K562 (cell line): ENCODE data around the gene ZBP1. TPM values are rescaled to one million over a fixed set of nuclear protein-coding genes. Genes with fewer than 3 reads are reported as not detected.

ENCODE experiments used
- ATAC-seq: fragments of 200-7000 bp; cut with Tn5 transposase; 3 replicates; pipeline ENCODE4 v1.9.1; 2020; ENCODE audit warnings: moderate library complexity
- BruUV-seq: library from RNA; stranded (reverse); fragments of 400-500 nt; replicated peaks from 2 replicates; lab custom pipeline; 2021; lab: Mats Ljungman, UMichigan
- CTCF ChIA-PET: fragments of 300-600 bp; formaldehyde crosslinking; extraction: SDS; loops from one replicate; lab custom pipeline; 2021; ENCODE audit warnings: low intra/inter-chr PET ratio; lab: Yijun Ruan, JAX
- POLR2A ChIA-PET: fragments of 300-600, 350-650 bp; sonication (Branson Sonifier 250); formaldehyde crosslinking; extraction: SDS; loops from one replicate; lab custom pipeline; 2021; ENCODE audit warnings: antibody characterized with exemption, inconsistent platforms; lab: Yijun Ruan, JAX
- DNase-seq, 4 experiments: peaks; one replicate each; pipeline versions ENCODE4 v3.0.0 to v3.0.0-alpha.2; 2011 to 2018; ENCODE audit warnings: low spot score in 3 of 4, mixed read lengths in 3 of 4; ENCODE audit errors: extremely low read depth in 1 of 4
- FAIRE-seq: peaks from 2 replicates; lab custom pipeline; 2011; peaks lifted over from hg19 to GRCh38; lab: Jason Lieb, UNC
- H2AFZ ChIP-seq: 2 replicates; pipeline ENCODE4 v1.6.0; 2011; ENCODE audit warnings: low read depth, low read length, control low read depth, inconsistent platforms
- H3K27ac ChIP-seq: fragments of 200-600 bp; 3 replicates; pipeline ENCODE4 v1.8.0; 2011; ENCODE audit warnings: low read depth, mild to moderate bottlenecking, control low read depth, inconsistent platforms, low read length, moderate library complexity, mixed read lengths; ENCODE audit errors: extremely low read depth
- H3K27me3 ChIP-seq, 2 experiments: fragments of 300-600 bp in 1 of 2; 2 replicates in 1 of 2; 3 replicates in 1 of 2; pipeline versions ENCODE4 v1.6.0 to v1.8.0; 2011; ENCODE audit warnings: inconsistent platforms in 2 of 2, low read length in 2 of 2, mild to moderate bottlenecking in 1 of 2, mixed read lengths in 1 of 2, moderate library complexity in 1 of 2; ENCODE audit not compliant: control insufficient read depth in 2 of 2, insufficient read depth in 2 of 2
- H3K36me3 ChIP-seq: fragments of 300-600 bp; 3 replicates; pipeline ENCODE4 v1.8.0; 2011; ENCODE audit warnings: mild to moderate bottlenecking, low read length, inconsistent platforms; ENCODE audit not compliant: control insufficient read depth, insufficient read depth
- H3K4me1 ChIP-seq, 2 experiments: fragments of 200-600 bp in 1 of 2; replicated peaks in 1 of 2; 2 replicates in 1 of 2; 3 replicates in 1 of 2; pipeline versions ENCODE4 v1.5.1 to v1.8.0; 2011; ENCODE audit warnings: inconsistent platforms in 2 of 2, low read length in 2 of 2, mild to moderate bottlenecking in 1 of 2, mixed read lengths in 1 of 2, moderate library complexity in 1 of 2; ENCODE audit not compliant: control insufficient read depth in 2 of 2, insufficient read depth in 2 of 2
- H3K4me2 ChIP-seq: 2 replicates; pipeline ENCODE4 v1.6.1; 2011; ENCODE audit warnings: low read length, control low read depth, inconsistent platforms, mixed read lengths; ENCODE audit not compliant: insufficient read depth
- H3K4me3 ChIP-seq: fragments of 200-600 bp; sonication (generic), shearing (Covaris generic); 2 replicates; pipeline ENCODE4 v1.5.1; 2016; ENCODE audit warnings: control low read depth, inconsistent platforms
- H3K79me2 ChIP-seq: fragments of 200-600 bp; 3 replicates; pipeline ENCODE4 v1.8.0; 2011; ENCODE audit warnings: low read length, inconsistent platforms; ENCODE audit not compliant: control insufficient read depth, insufficient read depth
- H3K9ac ChIP-seq, 2 experiments: 2 replicates each; pipeline versions ENCODE4 v1.6.0 to v1.6.1; 2011; ENCODE audit warnings: low read depth in 2 of 2, low read length in 2 of 2, control low read depth in 1 of 2, inconsistent platforms in 1 of 2, mild to moderate bottlenecking in 1 of 2, mixed read lengths in 1 of 2; ENCODE audit not compliant: insufficient read depth in 1 of 2
- H3K9me1 ChIP-seq: one replicate; pipeline ENCODE4 v1.6.0; 2011; ENCODE audit warnings: inconsistent platforms, mild to moderate bottlenecking, low read length, moderate library complexity; ENCODE audit not compliant: control insufficient read depth, insufficient read depth
- H3K9me3 ChIP-seq: replicated peaks from 2 replicates; pipeline ENCODE4 v1.5.1; 2011; ENCODE audit warnings: low read depth, low read length, inconsistent platforms; ENCODE audit not compliant: control insufficient read depth, insufficient read depth
- H4K20me1 ChIP-seq: replicated peaks from 2 replicates; pipeline ENCODE4 v1.6.1; 2011; ENCODE audit warnings: low read length, inconsistent platforms, mixed read lengths; ENCODE audit not compliant: control insufficient read depth, insufficient read depth
- CBFB ChIP-seq: sonication (generic); formaldehyde crosslinking; IDR thresholded peaks from 2 replicates; pipeline ENCODE4 v1.4.0; 2020; ENCODE audit warnings: mild to moderate bottlenecking, missing genetic modification reagents
- CHD2 ChIP-seq: IDR thresholded peaks from 2 replicates; pipeline ENCODE4 v1.6.1; 2011; ENCODE audit warnings: low read depth, low read length
- CREB1 ChIP-seq, 2 experiments: sonication (generic) in 1 of 2; formaldehyde crosslinking in 1 of 2; IDR thresholded peaks; 2 replicates each; pipeline versions ENCODE4 v1.6.1 to v1.8.0; 2012 to 2022; ENCODE audit warnings: inconsistent platforms in 1 of 2, mild to moderate bottlenecking in 1 of 2, missing genetic modification reagents in 1 of 2, moderate library complexity in 1 of 2
- CREBBP ChIP-seq: IDR thresholded peaks from one replicate; pipeline ENCODE4 v1.6.1; 2012; ENCODE audit warnings: low read depth, mild to moderate bottlenecking, control low read depth, inconsistent platforms, low read length
- DPF2 ChIP-seq: fragments of 450-650 bp; IDR thresholded peaks from 2 replicates; pipeline ENCODE4 v1.6.1; 2016
- ESRRB ChIP-seq: fragments of 250-450 bp; sonication (Bioruptor Pico); IDR thresholded peaks from 2 replicates; pipeline ENCODE4 v1.5.0; 2020; ENCODE audit warnings: mild to moderate bottlenecking, moderate library complexity, borderline replicate concordance
- HMG20A ChIP-seq: fragments of 450-650 bp; formaldehyde crosslinking; conservative IDR thresholded peaks from 2 replicates; pipeline ENCODE4 v1.4.0; 2020; ENCODE audit warnings: mild to moderate bottlenecking, mixed read lengths
- HMGN3 ChIP-seq: IDR thresholded peaks from 2 replicates; pipeline ENCODE4 v1.6.1; 2011; ENCODE audit warnings: borderline replicate concordance, low read depth, mild to moderate bottlenecking, mixed read lengths, low read length; ENCODE audit not compliant: insufficient read length; ENCODE audit errors: extremely low read depth
- LARP7 ChIP-seq: fragments of 450-650 bp; IDR thresholded peaks from 2 replicates; pipeline ENCODE4 v1.6.1; 2016
- LCOR ChIP-seq: sonication (generic); formaldehyde crosslinking; IDR thresholded peaks from 2 replicates; pipeline ENCODE4 v1.8.0; 2022; ENCODE audit warnings: mild to moderate bottlenecking, missing genetic modification reagents
- MTA2 ChIP-seq: fragments of 450-650 bp; IDR thresholded peaks from 2 replicates; pipeline ENCODE4 v1.6.1; 2016; ENCODE audit warnings: low read depth
- PHF20 ChIP-seq: fragments of 450-650 bp; IDR thresholded peaks from 2 replicates; pipeline ENCODE4 v1.6.1; 2018; ENCODE audit not compliant: partially characterized antibody
- RBM14 ChIP-seq: fragments of 200-400 bp; formaldehyde crosslinking; IDR thresholded peaks from 2 replicates; pipeline ENCODE4 v1.6.1; 2018; ENCODE audit warnings: low read depth, mild to moderate bottlenecking, low read length, moderate library complexity, borderline replicate concordance; ENCODE audit not compliant: insufficient read depth
- SMARCC2 ChIP-seq: fragments of 450-650 bp; IDR thresholded peaks from 2 replicates; pipeline ENCODE4 v1.6.1; 2017; ENCODE audit warnings: antibody characterized with exemption, moderate library complexity, mild to moderate bottlenecking, low read depth
- TGIF2 ChIP-seq: sonication (generic); formaldehyde crosslinking; IDR thresholded peaks from 2 replicates; pipeline ENCODE4 v1.8.1; 2022; ENCODE audit warnings: mild to moderate bottlenecking, missing genetic modification reagents, moderate library complexity
- ZBTB17 ChIP-seq: fragments of 450-650 bp; formaldehyde crosslinking; IDR thresholded peaks from 2 replicates; pipeline ENCODE4 v1.4.0; 2020; ENCODE audit warnings: mild to moderate bottlenecking
- ZFPM2 ChIP-seq: fragments of 250-450 bp; sonication (Bioruptor Pico); IDR thresholded peaks from 2 replicates; pipeline ENCODE4 v1.5.1; 2022; ENCODE audit warnings: mild to moderate bottlenecking
- ZNF740 ChIP-seq, 3 experiments: fragments of 200-800 bp in 1 of 3; sonication (Bioruptor generic) in 1 of 3; sonication (generic) in 1 of 3; formaldehyde crosslinking in 1 of 3; IDR thresholded peaks; 2 replicates each; pipeline versions ENCODE4 v1.6.1 to v1.8.0; 2016 to 2022; ENCODE audit warnings: mild to moderate bottlenecking in 2 of 3, missing compliant biosample characterization in 2 of 3, missing genetic modification characterization in 2 of 3, missing genetic modification reagents in 1 of 3
- WGBS: fragments of 100-300 bp; shearing (Covaris generic); methylation state at CpG from one replicate; pipeline ENCODE4 v1.1.6; 2016; ENCODE audit warnings: low coverage, mixed read lengths; ENCODE audit not compliant: insufficient coverage; ENCODE audit errors: missing lambda C conversion rate; 5-methylcytosine and 5-hydroxymethylcytosine counted together
- in situ Hi-C: fragments of 300-500 bp; cut with MboI; formaldehyde crosslinking; loops from 4 replicates; pipeline ENCODE4 v1.15.0; 2018; ENCODE audit warnings: inconsistent platforms, mixed read lengths
- intact Hi-C: fragments of 100-400 bp; cut with micrococcal nuclease; formaldehyde crosslinking; loops from 2 replicates; pipeline ENCODE4 v1.14.2; 2022
- polyA plus RNA-seq, 8 experiments: library from polyadenylated mRNA; depleted of rRNA in 4 of 8; stranded (reverse) in 5 of 8; unstranded in 3 of 8; fragments of >200 nt; fragmentation: Nextera tagmentation in 2 of 8; fragmentation: Illumina TruSeq in 1 of 8; extraction: Ambion mirVana in 2 of 8; extraction: Trizol in 1 of 8; gene quantifications; 2 replicates each; pipeline versions ENCODE4 v1.2.1 to v1.2.3, GENCODE V29; 2011 to 2014; ENCODE audit warnings: inconsistent platforms in 1 of 8, missing spikeins in 1 of 8
- total RNA-seq, 7 experiments: library from RNA; depleted of rRNA in 6 of 7; stranded (reverse); fragments of >200 nt in 6 of 7; fragmentation: Illumina TruSeq in 2 of 7; extraction: Trizol in 2 of 7; gene quantifications; 2 replicates each; pipeline versions ENCODE4 v1.2.1 to v1.2.3, GENCODE V29; 2011 to 2021; ENCODE audit warnings: low replicate concordance in 1 of 7
- TF ChIP-seq, protein P1 (sequence below): sonication (generic); formaldehyde crosslinking; IDR thresholded peaks from 2 replicates; pipeline ENCODE4 v1.8.0; 2022; ENCODE audit warnings: missing genetic modification reagents, mild to moderate bottlenecking, borderline replicate concordance

Gene ZBP1
- total and polyA plus RNA-seq, 9 of the 15 experiments (the other 6 are each of a cell fraction or from before 2014, with no cell fraction given): not detected

DNA sequence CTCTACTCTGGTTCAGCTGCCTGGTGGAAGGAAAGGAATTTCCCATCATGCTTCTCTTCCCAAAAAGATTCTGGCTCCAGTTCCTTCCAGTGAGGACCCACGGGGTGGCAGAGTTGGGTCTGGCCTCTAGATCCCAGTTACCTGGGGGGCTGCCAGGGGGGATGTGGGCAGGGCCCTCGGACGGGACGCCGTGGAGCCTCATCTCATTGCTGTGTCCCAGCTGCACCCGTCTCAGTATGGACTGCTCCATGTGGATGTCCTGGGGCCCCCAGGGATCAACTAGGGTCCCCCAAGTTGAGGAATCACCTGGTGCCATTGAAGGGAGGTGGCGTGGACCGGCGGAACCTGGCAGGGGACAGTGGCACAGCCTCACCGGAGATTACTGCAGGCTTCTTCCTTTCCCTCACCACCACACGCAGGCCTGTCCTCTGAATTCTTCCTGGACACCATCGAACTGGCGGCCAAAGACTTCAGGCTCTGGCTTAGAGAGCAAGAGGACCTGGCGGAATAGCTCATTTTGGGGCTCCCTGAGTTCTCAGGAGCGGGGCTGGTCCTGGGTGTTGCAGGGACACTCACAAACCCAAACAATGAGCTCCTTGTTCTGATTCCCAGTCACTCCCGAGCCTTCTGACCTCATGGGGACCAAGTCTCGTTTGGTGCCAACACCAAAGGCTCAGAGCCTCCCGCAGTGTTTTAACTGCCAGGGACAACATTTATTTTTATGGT, 8.5 kb downstream of the ZBP1 start:
- Histone ChIP-seq H3K4me1 (peaks cover 0 to 3% of the 10 kb centered on the region in 2 experiments; a peak in 1 of 5 replicates), H3K9me1 (no peaks in the 10 kb centered on the region), H3K4me2 (no peak overlapping the region), H3K9me3 (no peaks in the 10 kb centered on the region), H4K20me1 (peaks cover 8% of the 10 kb centered on the region; the same call in 1 of the 2 replicates), H3K79me2 (no peaks in the 10 kb centered on the region), H3K36me3 (no peaks in the 10 kb centered on the region), H3K9ac (no peak overlapping the region), H3K27ac (no peak overlapping the region), H3K4me3 (no peak overlapping the region), H3K27me3 (peaks cover 16 to 63% of the 10 kb centered on the region in 2 experiments; a peak in 4 of 5 replicates), H2AFZ (no peak overlapping the region)
- BruUV-seq: no TSS peak
- ATAC-seq: no peak; the same call in 2 of the 3 replicates
- no peak for FAIRE-seq
- TF ChIP-seq HMGN3: no peak
- TF ChIP-seq, protein P1, sequence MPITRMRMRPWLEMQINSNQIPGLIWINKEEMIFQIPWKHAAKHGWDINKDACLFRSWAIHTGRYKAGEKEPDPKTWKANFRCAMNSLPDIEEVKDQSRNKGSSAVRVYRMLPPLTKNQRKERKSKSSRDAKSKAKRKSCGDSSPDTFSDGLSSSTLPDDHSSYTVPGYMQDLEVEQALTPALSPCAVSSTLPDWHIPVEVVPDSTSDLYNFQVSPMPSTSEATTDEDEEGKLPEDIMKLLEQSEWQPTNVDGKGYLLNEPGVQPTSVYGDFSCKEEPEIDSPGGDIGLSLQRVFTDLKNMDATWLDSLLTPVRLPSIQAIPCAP (CRISPR knock-in tag): no peak
- no peak for TF ChIP-seq LARP7
- no peak for TF ChIP-seq CHD2
- no peak for TF ChIP-seq PHF20
- no peak for TF ChIP-seq TGIF2 (CRISPR knock-in tag)
- TF ChIP-seq LCOR (CRISPR knock-in tag): no peak
- no peak for TF ChIP-seq CREB1 (IDR thresholded peaks at IDR 0.05)
- no peak for TF ChIP-seq CREB1 (CRISPR knock-in tag; IDR thresholded peaks at IDR 0.05)
- TF ChIP-seq HMG20A: no peak
- TF ChIP-seq CBFB (CRISPR knock-in tag): no peak
- no peak for TF ChIP-seq ZFPM2 (CRISPR knock-in tag)
- TF ChIP-seq SMARCC2: no peak
- no peak for TF ChIP-seq DPF2
- no peak for TF ChIP-seq ZBTB17 (CRISPR knock-in tag)
- TF ChIP-seq ESRRB (CRISPR knock-in tag): no peak
- TF ChIP-seq MTA2: no peak
- no peak for TF ChIP-seq RBM14
- TF ChIP-seq ZNF740 (CRISPR knock-in tag; IDR thresholded peaks at IDR 0.05): no peak
- TF ChIP-seq ZNF740 (tag; IDR thresholded peaks at IDR 0.05): no peak
- TF ChIP-seq CREBBP: no peak
- under 1% methylated on average over 11 of the region's 18 CpGs for WGBS
- ChIA-PET POLR2A (no interaction called here), CTCF (no interaction called here)
- DNase-seq: no peak
- in situ Hi-C loops: loop anchor here (25.0 kb wide), 1 partner anchor 601 kb away; no protein-coding TSS in a partner anchor
- intact Hi-C loops: no loop called here
